K562 treated with DMSO at 1 percent for 12 hours (cell line): ENCODE measurements around the gene RFC3. TPM values are rescaled to one million over a fixed set of nuclear protein-coding genes. Genes with fewer than 3 reads are reported as not detected.

ENCODE experiments used
- total RNA-seq: library from RNA; unstranded; fragments of 300-600 nt; gene quantifications from 2 replicates; pipeline ENCODE4 v1.2.3, GENCODE V29; 2022; ENCODE audit not compliant: insufficient read depth

The RFC3 gene
- 13.3 and 29.1 TPM in 2 replicates for total RNA-seq

DNA sequence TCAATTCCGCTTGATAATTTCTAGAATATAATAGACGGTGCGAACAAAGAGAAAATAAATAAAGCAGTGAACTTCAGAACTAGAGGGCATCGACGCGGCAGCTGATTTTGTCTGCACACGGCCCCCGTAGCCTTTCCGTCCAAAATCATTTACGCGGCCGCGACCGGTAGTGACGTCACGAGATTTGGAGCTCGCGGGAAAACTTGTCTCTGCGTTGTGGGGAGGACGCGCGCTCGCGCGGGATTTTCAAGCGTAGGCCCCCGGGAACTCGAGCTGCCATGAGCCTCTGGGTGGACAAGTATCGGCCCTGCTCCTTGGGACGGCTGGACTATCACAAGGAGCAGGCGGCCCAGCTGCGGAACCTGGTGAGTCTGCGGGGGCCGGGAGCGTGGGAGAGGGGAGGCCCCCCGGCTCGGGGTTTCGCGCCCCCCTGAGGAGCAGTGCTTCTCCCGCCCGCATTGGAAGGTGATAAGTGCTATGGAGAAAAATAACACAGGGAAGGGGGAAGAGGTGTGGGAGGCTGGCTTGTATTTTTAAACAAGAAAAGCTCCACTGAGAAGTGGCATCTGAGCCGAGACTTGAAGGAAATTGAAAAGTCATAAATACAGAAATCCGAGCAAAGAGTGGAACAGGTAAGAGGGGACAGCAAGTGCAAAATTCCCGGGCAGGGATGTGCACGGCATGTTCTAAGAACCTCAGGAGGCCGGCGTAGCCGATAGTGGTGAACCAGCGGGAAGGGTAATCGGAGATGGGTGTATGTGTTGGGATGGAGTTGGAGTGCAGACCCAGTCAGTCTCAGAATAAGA lies at the start of gene RFC3:
TSS of gene RFC3 (plus strand) at position 249 of the 806 bp plus-strand sequence. CDS start at position 279, 30 bp downstream.

